GM21619 (cell line): ENCODE measurements around the gene CDH26.

Experiments used
- ATAC-seq: cut with Tn5 transposase; IDR thresholded peaks from one replicate; pipeline ENCODE4 v1.9.1; 2021; ENCODE audit not compliant: unreplicated experiment

The CDH26 gene

GRCh38 chr20:59977086-59977485 lies 18.9 kb downstream of the CDH26 start:
- no peak for ATAC-seq

DNA sequence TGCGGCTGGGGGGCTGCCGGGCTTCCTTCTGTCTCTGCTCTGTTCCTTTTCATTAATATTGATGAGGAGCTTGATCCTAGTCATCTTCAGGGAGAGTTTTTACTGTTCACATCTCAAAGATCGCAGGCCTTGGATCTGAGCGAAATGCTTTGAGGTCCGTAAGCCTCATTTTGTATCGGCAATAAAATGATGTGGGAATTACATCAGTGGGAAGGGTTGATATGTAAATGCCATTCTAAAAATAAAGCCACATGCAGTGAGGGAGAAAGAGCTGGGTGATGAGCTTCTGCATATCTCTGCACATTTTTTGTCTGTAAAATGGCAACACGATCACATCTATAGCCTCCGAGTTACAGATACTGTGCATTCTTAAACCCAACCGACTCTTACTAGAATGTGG lies 24.9 kb downstream of the CDH26 start:
- no peak for ATAC-seq

DNA sequence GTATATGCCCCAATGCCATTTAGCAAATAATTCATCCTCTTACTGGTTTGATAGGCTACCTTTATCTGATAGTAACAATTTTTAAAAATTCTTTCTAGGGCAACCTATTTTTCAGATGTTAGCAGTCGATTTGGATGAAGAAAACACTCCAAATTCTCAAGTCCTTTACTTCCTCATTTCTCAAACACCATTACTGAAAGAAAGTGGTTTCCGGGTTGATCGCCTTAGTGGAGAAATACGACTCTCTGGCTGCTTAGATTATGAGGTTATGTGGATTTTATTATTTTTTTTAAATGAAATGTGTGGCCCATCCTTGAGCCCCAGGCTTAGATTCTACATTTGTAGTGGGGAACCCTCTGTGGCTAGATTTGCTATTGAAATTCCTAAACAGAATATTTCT lies 26.3 kb downstream of the CDH26 start:
- ATAC-seq: no peak

GRCh38 chr20:59985164-59985563 lies 26.9 kb downstream of the CDH26 start:
- ATAC-seq: no peak

GRCh38 chr20:59985864-59986263 lies 27.6 kb downstream of the CDH26 start:
- ATAC-seq: no peak

DNA sequence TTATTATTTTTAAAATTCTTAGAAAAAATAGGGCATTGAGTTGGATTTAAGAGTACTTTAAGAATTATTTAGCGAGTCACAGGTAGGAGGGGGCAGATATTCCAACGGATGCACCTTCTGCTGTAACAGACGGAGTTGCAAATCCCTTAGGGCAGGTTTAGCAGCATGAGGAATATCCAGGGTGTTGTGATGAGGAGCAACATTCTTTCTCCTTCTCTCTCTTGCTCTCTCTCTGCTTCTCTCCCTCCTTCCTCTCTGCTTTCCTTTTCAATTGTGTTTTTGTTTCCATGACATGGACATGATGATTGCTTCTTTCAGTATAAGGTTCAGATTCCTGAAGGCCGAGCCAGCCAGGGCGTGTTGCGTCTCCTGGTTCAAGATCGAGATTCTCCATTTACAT lies 28.9 kb downstream of the CDH26 start:
- ATAC-seq: no peak

DNA sequence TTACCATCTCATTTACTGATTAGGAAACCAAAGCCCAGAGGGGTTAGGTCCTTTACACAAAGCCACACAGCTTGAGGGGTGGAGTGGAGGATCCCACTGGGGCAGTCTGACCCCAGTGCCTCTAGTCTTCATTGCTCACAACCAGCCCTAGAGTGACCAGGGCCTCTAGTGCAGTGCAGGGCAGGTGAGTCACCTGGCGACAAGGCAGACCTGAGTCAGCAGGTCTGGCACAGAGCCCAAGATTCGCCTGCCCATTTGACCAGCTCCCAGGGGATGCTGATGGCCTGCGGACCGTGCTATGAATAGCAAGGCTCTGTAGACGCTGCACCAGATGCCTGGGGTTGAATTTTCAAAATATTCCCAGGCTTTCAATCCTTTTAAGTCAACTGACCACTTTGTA lies 29.9 kb downstream of the CDH26 start:
- no peak for ATAC-seq

DNA sequence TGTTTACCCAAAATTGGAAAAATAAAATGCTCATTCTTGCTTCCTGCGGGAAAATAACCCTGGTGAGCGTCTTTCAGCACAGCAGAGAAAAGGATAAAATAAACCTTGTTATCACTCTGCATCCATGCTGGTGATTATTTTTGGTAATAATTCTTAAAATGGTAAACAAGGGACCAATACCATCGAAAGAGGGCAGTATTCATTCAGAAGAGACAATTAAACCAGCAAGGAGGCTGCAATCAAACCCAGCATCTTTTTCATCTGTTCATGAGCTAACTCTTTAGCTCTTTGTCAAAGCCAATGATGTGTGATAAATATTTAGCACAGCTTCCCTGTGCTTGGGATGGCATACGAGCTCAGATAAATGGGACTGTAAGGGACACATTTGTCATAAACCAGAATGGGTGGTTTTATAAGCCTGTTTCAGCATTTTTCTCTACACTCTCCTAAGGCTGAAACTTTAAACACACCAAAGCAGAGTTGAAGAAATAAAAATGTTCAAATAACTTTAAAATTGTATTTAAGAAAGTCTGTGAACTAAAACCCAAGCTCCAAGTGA lies 34.4 kb downstream of the CDH26 start:
- ATAC-seq: no peak

GRCh38 chr20:59993736-59994430 lies 35.7 kb downstream of the CDH26 start:
- ATAC-seq: no peak

- no peak for ATAC-seq
These were observed 36.5 kb downstream of the CDH26 start for GRCh38 chr20:59994697-59995122.

GRCh38 chr20:59996108-59996507 lies 37.9 kb downstream of the CDH26 start:
- no peak for ATAC-seq

DNA sequence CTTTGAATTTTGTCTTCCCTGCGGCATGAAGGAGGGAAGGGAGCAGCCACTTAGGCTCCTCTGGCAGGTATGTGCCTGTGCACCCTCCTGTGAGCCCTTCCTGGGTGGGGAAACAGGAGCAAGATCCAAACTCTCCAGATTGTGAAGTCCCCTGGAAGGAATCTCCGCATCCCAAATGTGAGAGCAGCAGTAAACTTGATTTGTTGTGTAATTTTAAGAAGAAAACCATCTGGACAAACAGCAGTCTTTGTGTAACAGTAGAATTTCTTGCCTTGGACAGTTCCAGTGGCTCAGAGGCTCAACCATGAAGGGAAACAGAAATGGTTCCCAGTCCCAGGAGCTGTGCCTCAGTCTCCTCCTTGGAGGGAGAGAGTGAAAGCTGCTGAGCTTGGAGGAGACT lies 39.7 kb downstream of the CDH26 start:
- no peak for ATAC-seq

GRCh38 chr20:59999502-59999901 lies 41.3 kb downstream of the CDH26 start:
- no peak for ATAC-seq

GRCh38 chr20:60000271-60001042 lies 42.2 kb downstream of the CDH26 start:
- no peak for ATAC-seq

GRCh38 chr20:60001108-60001507 lies 42.9 kb downstream of the CDH26 start:
- ATAC-seq: no peak

GRCh38 chr20:60003776-60004175 lies 45.6 kb downstream of the CDH26 start:
- ATAC-seq: no peak

GRCh38 chr20:60006261-60006660 lies 48.0 kb downstream of the CDH26 start:
- no peak for ATAC-seq

DNA sequence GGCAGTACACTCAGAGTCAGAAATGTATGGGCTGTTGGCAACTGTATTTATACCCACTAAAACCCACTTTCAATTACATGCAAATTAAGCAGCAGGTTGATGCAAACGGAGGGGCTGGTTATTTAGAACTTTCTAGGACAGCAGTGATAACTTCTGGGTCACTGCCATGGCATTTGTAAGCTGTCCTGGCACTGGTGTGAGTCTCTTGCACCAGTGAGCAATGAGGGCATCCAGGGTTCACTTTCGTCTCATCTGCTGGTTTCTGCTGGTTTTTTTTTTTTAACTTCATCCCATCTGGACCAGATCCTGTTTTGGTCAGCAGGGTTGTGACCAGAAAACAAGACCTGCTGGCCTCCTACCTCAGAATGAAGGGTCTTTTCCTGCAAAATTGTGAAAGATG lies 49.2 kb downstream of the CDH26 start:
- ATAC-seq: no peak

GRCh38 chr20:60008130-60008808 lies 50.0 kb downstream of the CDH26 start:
- ATAC-seq: peak; percentile 71

DNA sequence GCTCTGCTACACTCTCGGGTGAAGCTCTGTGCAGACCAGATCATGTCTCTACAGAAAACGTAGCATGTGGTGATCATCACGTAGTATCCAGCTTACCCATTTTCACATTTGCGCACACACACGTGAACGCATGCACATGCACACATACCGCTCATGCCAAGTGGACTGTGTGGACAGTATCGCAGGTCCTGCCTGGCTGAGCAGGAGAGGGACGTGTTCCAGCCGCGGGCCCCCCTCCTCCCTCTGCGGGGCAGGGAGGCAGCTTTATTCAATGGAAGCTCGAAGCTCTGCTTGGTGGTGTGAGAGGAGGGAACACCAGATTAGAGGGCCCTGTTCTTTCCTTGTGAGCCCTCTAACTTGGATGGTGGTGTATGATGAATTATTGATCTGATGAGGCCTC lies 51.1 kb downstream of the CDH26 start:
- no peak for ATAC-seq

- no peak for ATAC-seq
These were observed 51.8 kb downstream of the CDH26 start for GRCh38 chr20:60009826-60010616.
